CD4-positive, alpha-beta T cell (primary cell): ENCODE measurements around the gene YJEFN3. TPM values are rescaled to one million over a fixed set of nuclear protein-coding genes. Genes with fewer than 3 reads are reported as not detected.
A peak's percentile ranks its signal among the peaks of the same experiment; 100 is the strongest.

ENCODE experiments used
- ATAC-seq: fragments of 200-7000 bp; cut with Tn5 transposase; one replicate; pipeline ENCODE4 v1.10.0; 2022; ENCODE audit warnings: mild to moderate bottlenecking; ENCODE audit not compliant: poor library complexity
- CTCF ChIA-PET: fragments of 350-600 bp; sonication (Branson Sonifier 250); formaldehyde crosslinking; loops from one replicate; lab custom pipeline; 2021; ENCODE audit warnings: antibody characterized with exemption, inconsistent platforms; lab: Charles Lee
- POLR2A ChIA-PET: fragments of 350-600 bp; sonication (Branson Sonifier 250); formaldehyde crosslinking; loops from one replicate; lab custom pipeline; 2021; ENCODE audit warnings: antibody characterized with exemption, inconsistent platforms; lab: Charles Lee
- DNase-seq, 14 experiments: peaks; one replicate each; pipeline ENCODE4 v3.0.0-alpha.2; 2013 to 2020; ENCODE audit warnings: mixed read lengths in 2 of 14
- H3K27ac ChIP-seq, 2 donors: one replicate each; pipeline versions ENCODE4 v1.5.1 to v1.7.0; 2013; ENCODE audit warnings: low read length in 2 of 2, low read depth in 1 of 2, mild to moderate bottlenecking in 1 of 2
- H3K27me3 ChIP-seq, 2 experiments: 1 replicate in 1 of 2; 2 replicates in 1 of 2; pipeline versions ENCODE4 v1.6.1 to v1.7.0; 2013; ENCODE audit warnings: low read length in 2 of 2, control low read depth in 1 of 2, mild to moderate bottlenecking in 1 of 2, moderate library complexity in 1 of 2; ENCODE audit not compliant: insufficient read depth in 2 of 2, control insufficient read depth in 1 of 2
- H3K36me3 ChIP-seq: one replicate; pipeline ENCODE4 v1.6.1; 2013; ENCODE audit warnings: low read length, control low read depth; ENCODE audit not compliant: insufficient read depth
- H3K4me1 ChIP-seq: one replicate; pipeline ENCODE4 v1.6.1; 2013; ENCODE audit warnings: low read length, control low read depth; ENCODE audit not compliant: insufficient read depth
- H3K4me3 ChIP-seq: one replicate; pipeline ENCODE4 v1.5.1; 2013; ENCODE audit warnings: mild to moderate bottlenecking, low read length, moderate library complexity
- H3K9me3 ChIP-seq, 2 experiments: 1 replicate in 1 of 2; 2 replicates in 1 of 2; pipeline versions ENCODE4 v1.6.1 to v1.7.0; 2013; ENCODE audit warnings: low read length in 2 of 2, mild to moderate bottlenecking in 2 of 2, control low read depth in 1 of 2, moderate library complexity in 1 of 2; ENCODE audit not compliant: control insufficient read depth in 1 of 2, insufficient read depth in 1 of 2
- H3K27ac Mint-ChIP-seq: one replicate; pipeline ENCODE4 v1.8.0; 2020; ENCODE audit warnings: mixed read lengths
- H3K27me3 Mint-ChIP-seq: one replicate; pipeline ENCODE4 v1.8.0; 2021; ENCODE audit warnings: mixed read lengths
- H3K36me3 Mint-ChIP-seq: one replicate; pipeline ENCODE4 v1.8.0; 2021; ENCODE audit warnings: low read depth, mixed read lengths
- H3K4me1 Mint-ChIP-seq: one replicate; pipeline ENCODE4 v1.8.0; 2021; ENCODE audit warnings: low read depth, mixed read lengths
- H3K4me3 Mint-ChIP-seq: one replicate; pipeline ENCODE4 v1.8.0; 2020; ENCODE audit warnings: mild to moderate bottlenecking, mixed read lengths
- H3K9me3 Mint-ChIP-seq: one replicate; pipeline ENCODE4 v1.8.0; 2020; ENCODE audit warnings: mixed read lengths
- intact Hi-C, 2 experiments: fragments of 100-400 bp; cut with DNase I in 1 of 2; cut with micrococcal nuclease in 1 of 2; formaldehyde crosslinking; loops; one replicate each; pipeline versions ENCODE4 v1.15.1 to v1.9.0; 2023 to 2025; cut with DNase I, micrococcal nuclease
- total RNA-seq, 174 experiments: library from RNA in 2 of 174; stranded (reverse) in 2 of 174; gene quantifications; one replicate each; pipeline ENCODE4 v1.2.3 and lab custom pipeline; 2021 to 2026
- TF ChIP-seq, protein P1 (sequence below): fragments of 200-600 bp; IDR thresholded peaks from one replicate; pipeline ENCODE4 v1.8.0; 2022; ENCODE audit warnings: antibody characterized with exemption, mild to moderate bottlenecking

YJEFN3 gene
- total RNA-seq, 2 experiments from 2014 or later: 3.7 to 4.4 TPM

DNA sequence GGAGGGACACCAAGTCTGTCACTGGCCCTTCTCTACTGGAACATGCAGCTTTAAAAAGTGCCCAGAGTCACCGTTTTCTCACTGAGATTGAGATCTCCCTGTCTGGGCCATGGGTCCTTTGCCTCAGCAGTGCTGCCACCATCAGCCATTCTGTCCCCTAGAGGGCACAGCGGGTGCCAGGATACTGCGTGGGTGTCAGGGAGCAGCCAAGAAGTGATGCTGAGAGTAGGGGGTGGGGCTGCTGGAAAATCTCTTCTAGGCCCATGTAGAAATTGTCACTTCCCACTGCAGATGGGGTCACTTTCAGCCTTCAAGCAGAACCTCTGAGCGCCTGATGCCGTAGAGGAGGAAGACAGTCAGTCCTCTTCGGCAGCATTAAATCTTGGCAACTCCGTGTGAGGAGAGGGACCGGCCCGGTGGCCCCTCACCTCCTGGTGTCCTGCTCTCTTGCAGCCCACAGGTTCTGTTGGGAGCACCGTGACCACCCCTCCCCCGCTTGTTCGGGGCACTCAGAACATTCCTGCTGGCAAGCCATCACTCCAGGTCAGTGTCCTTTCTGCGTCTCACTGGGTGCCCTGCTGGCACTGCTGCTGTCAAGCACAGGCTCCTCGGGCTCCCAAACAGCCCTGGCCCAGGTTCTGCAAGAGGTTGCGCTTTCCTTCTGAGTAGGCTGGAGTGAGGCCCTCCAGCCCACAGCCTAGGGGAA, 34.7 kb upstream of the YJEFN3 start:
- Histone ChIP-seq H3K4me3 (no peak overlapping the region), H3K4me1 (peaks cover 19% of the 10 kb centered on the region), H3K36me3 (peaks cover 74% of the 10 kb centered on the region), H3K27me3 (no peaks in the 10 kb centered on the region), H3K27ac (no peak overlapping the region), H3K9me3 (no peaks in the 10 kb centered on the region)
- intact Hi-C loops: loop anchor here in 1 of 2 experiments (5.0 kb wide), 3 partner anchors 107 to 307 kb away; partner anchors contain the start of genes MAU2 and SUGP1
- peaks cover 17% of the 10 kb centered on the region for H3K4me1 Mint-ChIP-seq
- H3K27me3 Mint-ChIP-seq: no peaks in the 10 kb centered on the region
- no peak overlapping the region for H3K27ac Mint-ChIP-seq
- H3K4me3 Mint-ChIP-seq: no peak overlapping the region
- peaks cover 64% of the 10 kb centered on the region for H3K36me3 Mint-ChIP-seq
- ATAC-seq (no peak), DNase-seq (no peak)
- CTCF ChIA-PET: interaction anchor here (1.2 kb wide), 1 partner anchor 37 kb away, joined by 3 read pairs; no protein-coding TSS in a partner anchor
- TF ChIP-seq, protein P1, sequence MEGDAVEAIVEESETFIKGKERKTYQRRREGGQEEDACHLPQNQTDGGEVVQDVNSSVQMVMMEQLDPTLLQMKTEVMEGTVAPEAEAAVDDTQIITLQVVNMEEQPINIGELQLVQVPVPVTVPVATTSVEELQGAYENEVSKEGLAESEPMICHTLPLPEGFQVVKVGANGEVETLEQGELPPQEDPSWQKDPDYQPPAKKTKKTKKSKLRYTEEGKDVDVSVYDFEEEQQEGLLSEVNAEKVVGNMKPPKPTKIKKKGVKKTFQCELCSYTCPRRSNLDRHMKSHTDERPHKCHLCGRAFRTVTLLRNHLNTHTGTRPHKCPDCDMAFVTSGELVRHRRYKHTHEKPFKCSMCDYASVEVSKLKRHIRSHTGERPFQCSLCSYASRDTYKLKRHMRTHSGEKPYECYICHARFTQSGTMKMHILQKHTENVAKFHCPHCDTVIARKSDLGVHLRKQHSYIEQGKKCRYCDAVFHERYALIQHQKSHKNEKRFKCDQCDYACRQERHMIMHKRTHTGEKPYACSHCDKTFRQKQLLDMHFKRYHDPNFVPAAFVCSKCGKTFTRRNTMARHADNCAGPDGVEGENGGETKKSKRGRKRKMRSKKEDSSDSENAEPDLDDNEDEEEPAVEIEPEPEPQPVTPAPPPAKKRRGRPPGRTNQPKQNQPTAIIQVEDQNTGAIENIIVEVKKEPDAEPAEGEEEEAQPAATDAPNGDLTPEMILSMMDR: no peak
- POLR2A ChIA-PET: interaction anchor here (0.6 kb wide), 1 partner anchor 118 kb away, joined by 3 read pairs; no protein-coding TSS in a partner anchor
- H3K9me3 Mint-ChIP-seq: no peaks in the 10 kb centered on the region

DNA sequence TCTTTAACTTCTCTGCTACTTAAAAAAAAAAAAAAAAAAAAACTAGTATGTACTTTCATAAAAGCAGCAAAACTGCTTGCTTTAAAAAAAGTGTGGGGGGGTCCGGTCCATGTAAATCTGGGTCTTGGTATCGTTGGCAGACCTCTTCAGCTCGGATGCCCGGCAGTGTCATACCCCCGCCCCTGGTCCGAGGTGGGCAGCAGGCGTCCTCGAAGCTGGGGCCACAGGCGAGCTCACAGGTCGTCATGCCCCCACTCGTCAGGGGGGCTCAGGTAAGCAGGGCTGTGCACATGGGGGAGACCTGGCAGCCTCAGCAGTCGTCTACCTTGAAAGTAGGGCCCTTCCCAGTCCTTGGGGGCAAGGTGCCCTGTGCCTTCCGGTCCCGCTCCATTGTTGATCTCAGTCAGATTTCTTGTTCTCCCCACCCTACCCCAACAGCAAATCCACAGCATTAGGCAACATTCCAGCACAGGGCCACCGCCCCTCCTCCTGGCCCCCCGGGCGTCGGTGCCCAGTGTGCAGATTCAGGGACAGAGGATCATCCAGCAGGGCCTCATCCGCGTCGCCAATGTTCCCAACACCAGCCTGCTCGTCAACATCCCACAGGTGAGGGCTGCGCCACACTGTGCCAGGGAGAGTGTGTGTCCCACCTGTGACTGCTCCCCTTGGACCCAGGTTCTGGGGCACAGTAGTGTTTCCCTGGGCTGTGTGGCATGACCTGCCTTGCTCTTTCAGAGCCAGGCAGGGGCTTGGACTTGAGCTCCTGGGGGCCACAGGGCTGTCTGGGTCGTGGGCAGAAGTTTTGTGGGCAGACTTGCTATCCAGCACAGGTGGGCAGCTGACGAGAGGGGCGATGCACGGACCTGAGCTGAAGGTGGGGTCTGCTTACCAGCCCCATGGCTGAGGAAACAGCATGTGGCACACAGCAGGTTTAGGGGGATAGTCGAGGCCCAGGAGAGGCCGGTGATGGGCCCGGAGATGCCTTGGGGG, 32.8 kb upstream of the YJEFN3 start:
- no peak overlapping the region for H3K4me3 Mint-ChIP-seq
- Histone ChIP-seq H3K4me3 (no peak overlapping the region), H3K4me1 (peaks cover under 1% of the 10 kb centered on the region), H3K9me3 (no peaks in the 10 kb centered on the region), H3K27ac (no peak overlapping the region), H3K36me3 (peaks cover 93% of the 10 kb centered on the region), H3K27me3 (no peaks in the 10 kb centered on the region)
- ATAC-seq: no peak
- intact Hi-C loops: no loop called here
- H3K4me1 Mint-ChIP-seq: no peaks in the 10 kb centered on the region
- DNase-seq: no peak
- no peaks in the 10 kb centered on the region for H3K27me3 Mint-ChIP-seq
- H3K27ac Mint-ChIP-seq: no peak overlapping the region
- ChIA-PET CTCF (interaction anchor here (0.6 kb wide), 1 partner anchor 91 kb away, joined by 3 read pairs; no protein-coding TSS in a partner anchor), POLR2A (no interaction called here)
- TF ChIP-seq, protein P1: no peak
- H3K36me3 Mint-ChIP-seq: peaks cover 66% of the 10 kb centered on the region
- no peaks in the 10 kb centered on the region for H3K9me3 Mint-ChIP-seq

DNA sequence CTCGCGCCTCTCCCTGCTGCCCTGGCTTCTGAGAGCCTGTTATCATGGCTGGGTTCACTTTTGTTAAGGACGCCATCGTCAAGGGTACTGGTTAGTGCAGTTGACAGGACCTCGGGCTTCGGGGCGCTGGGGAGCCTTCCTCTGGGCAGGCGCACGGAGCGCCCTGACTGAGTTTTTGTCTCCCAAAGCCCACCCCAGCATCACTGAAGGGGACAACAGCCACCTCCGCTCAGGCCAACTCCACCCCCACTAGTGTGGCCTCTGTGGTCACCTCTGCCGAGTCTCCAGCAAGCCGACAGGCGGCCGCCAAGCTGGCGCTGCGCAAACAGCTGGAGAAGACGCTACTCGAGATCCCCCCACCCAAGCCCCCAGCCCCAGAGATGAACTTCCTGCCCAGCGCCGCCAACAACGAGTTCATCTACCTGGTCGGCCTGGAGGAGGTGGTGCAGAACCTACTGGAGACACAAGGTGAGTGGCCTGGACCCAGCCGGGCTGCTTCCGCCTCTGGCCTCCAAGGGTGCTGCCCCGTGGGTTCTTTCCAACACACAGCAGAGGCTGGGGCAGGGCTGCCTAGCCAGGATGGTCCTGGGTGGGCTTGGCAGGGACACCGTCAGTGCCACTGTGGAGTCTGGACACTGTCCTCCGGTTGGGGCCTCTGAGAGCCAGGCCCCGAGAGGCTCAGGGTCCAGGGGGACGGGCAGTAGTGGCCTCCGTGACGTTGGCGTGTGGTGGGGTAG, 30.3 kb upstream of the YJEFN3 start:
- no peak overlapping the region for H3K27ac Mint-ChIP-seq
- H3K36me3 Mint-ChIP-seq: peaks cover 86% of the 10 kb centered on the region

More for the DNA sequence above, 30.3 kb upstream of the YJEFN3 start:
- H3K4me3 Mint-ChIP-seq: no peak overlapping the region
- Histone ChIP-seq H3K4me1 (no peaks in the 10 kb centered on the region), H3K36me3 (peaks cover 96% of the 10 kb centered on the region), H3K9me3 (no peaks in the 10 kb centered on the region), H3K4me3 (no peak overlapping the region), H3K27ac (no peak overlapping the region), H3K27me3 (no peaks in the 10 kb centered on the region)
- ChIA-PET CTCF (no interaction called here), POLR2A (no interaction called here)
- no peaks in the 10 kb centered on the region for H3K4me1 Mint-ChIP-seq
- H3K27me3 Mint-ChIP-seq: no peaks in the 10 kb centered on the region
- ATAC-seq (no peak), DNase-seq (peak in 1 of 14 experiments; percentile 27)
- intact Hi-C loops: no loop called here
- TF ChIP-seq, protein P1: no peak
- H3K9me3 Mint-ChIP-seq: no peaks in the 10 kb centered on the region
